RPMI8226 (cell line): ENCODE data around the gene RNASE13.

Experiments
- DNase-seq: peaks from one replicate; pipeline ENCODE4 v3.0.0-alpha.2; 2015

Gene RNASE13, protein sequence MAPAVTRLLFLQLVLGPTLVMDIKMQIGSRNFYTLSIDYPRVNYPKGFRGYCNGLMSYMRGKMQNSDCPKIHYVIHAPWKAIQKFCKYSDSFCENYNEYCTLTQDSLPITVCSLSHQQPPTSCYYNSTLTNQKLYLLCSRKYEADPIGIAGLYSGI

DNA sequence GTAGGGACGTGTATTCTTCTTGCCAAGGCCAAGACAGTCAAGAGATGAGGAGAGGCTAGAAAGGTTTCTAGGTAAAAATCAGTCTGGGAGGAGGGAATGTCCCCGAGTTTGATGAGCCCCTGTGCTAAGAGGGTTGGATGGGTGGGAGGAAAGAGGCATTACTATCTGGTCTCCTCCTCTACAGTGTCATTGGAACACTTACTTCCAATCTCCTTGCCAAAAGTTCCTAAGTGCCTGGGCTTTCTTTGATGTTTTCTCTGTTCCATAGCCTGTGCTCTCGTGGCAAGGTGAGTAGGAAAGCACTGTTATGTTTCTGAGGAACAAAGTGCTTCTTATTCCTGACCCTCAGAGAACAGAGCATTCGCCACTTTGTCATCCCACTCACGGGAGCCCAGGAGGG lies at the start of gene RNASE13:
RNASE13 (minus strand) TSS at position 101 of the 400 bp plus-strand sequence. CDS start 519 bp downstream, outside the sequence.
- DNase-seq, result no peak

DNA sequence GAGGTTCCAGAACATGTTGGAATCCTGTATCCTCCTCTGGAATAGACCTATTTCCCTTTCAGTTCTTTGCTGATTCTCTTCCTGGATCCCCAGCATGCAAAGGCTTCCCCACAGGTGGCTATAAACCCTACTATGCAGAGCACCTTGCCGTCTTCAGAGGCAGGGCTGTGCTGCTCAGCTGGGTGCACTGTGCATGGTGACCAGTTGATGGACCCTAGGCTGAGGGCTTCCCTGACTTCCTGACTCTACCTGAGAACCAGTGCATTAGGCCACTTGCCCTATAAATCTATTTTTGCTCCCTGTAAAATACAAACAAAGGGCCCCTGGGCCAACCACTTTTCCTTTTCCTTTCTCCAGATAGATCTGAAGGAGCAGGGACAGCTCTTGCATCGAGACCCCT lies 49.8 kb upstream of the RNASE13 start:
- no peak for DNase-seq

DNA sequence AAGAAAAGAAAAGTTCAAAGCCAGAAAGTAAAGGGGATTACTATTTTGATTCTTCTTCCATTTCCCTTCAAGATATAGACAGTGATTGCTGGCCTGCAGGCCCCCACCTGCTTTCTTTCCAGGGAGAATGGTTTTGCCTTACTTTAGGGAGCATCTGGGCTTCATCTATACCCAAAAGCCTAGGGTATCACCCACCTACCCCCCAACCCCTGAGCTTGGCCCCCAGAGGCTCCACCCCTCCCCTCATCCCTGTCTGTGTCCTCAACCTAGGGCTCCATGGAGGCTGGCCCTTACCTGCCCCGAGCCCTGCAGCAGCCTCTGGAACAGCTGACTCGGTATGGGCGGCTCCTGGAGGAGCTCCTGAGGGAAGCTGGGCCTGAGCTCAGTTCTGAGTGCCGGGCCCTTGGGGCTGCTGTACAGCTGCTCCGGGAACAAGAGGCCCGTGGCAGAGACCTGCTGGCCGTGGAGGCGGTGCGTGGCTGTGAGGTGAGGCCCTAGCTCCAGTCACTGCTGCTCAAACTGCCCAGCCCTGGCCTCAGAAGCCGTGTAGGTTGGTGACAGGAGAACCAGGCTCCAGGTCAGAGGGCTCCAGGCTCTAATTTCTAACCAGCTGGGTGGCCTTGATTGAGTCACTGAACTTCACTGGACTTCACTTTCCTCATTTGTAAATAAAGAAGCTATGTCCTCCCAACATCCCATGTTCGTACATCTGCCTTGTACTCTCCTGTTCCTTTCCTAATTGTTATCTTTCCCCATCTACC lies 49.1 kb upstream of the RNASE13 start:
- DNase-seq, result no peak

DNA sequence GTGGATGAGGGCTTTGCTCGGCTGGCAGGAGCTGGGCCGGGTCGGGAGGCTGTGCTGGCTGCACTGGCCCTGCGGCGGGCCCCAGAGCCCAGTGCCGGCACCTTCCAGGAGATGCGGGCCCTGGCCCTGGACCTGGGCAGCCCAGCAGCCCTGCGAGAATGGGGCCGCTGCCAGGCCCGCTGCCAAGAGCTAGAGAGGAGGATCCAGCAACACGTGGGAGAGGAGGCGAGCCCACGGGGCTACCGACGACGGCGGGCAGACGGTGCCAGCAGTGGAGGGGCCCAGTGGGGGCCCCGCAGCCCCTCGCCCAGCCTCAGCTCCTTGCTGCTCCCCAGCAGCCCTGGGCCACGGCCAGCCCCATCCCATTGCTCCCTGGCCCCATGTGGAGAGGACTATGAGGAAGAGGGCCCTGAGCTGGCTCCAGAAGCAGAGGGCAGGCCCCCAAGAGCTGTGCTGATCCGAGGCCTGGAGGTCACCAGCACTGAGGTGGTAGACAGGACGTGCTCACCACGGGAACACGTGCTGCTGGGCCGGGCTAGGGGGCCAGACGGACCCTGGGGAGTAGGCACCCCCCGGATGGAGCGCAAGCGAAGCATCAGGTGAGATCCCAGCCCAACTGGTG lies 47.0 kb upstream of the RNASE13 start:
- DNase-seq, result no peak

DNA sequence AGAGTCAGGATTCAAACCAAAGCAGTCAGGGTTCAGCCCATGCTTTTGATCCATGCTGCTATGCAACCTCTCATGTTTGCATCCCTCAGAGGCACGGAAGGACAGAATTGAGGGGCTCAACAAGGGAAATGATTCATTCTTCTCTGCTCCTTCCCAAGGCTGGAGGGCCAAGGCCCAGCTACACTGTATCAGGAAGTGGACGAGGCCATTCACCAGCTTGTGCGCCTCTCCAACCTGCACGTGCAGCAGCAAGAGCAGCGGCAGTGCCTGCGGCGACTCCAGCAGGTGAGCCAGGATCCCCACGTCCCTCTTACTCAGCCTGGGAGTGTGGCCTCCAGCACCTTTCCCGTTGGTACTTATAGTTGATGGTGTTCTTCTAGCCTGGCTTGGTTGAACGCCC lies 44.1 kb upstream of the RNASE13 start:
- no peak for DNase-seq

DNA sequence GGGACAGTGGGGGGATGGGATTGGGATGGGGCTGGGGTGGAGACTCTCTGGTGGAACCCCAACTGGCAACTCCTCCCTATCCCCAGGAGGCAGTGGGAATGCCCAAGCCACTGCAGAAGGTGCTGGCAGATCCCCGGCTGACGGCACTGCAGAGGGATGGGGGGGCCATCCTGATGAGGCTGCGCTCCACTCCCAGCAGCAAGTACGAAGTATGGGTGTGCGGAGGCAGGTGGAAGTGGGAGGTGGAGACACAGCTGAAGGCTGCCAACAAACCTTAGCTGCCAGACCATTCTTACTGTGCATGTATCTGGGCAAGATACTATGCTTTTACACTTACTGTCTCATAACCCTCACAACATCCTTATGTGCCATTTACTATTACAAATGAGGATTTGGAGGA lies 43.7 kb upstream of the RNASE13 start:
- DNase-seq, result no peak

DNA sequence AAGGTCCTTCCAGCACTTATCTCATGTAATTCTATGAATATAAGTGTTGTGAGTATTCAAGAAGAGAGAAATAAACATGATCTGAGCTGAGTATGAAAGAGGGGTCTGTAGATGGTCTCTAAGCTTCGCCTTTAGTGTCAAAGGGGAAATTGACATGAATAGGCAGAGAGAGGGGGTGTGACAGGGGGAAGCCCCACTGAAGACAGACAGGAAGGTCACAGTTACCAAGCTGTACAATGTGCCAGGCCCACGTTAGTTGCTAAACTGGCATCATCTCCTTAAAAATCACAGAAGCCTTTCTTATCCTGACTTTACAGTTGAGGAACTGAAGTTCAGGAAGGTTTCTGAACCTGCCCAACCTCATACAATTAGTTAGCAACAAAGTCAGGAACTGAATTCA lies 43.1 kb upstream of the RNASE13 start:
- DNase-seq, result no peak

DNA sequence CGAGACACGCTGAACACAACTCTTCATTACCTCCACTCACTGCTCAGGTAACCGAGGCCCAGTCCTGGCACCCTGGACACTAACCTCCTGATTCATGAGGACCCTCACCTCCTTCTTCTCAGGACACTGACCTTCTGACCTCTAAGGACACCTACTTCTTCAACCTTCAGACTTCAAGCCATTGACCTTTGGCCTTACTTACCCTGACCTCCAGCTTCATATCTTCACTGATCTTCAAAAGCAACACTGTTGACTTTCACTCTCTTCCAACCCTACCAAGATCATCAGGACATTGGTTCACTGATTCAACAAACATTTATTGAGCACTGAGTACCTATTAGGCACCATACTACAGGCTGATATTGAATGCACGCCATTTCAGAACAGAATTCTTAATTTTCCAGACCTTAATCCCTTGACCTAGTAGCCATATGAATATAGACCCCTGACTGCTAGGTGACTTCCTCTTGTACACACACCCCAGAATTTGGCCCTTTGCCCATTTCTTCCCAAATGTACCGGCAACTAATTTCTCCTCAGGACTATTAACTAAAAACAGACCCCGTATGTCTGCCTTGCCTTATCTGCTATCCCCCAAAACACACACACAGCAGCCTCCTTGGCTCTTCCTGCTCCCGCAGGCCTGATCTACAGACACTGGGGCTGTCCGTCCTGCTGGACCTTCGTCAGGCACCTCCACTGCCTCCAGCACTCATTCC lies 41.3 kb upstream of the RNASE13 start:
- no peak for DNase-seq

DNA sequence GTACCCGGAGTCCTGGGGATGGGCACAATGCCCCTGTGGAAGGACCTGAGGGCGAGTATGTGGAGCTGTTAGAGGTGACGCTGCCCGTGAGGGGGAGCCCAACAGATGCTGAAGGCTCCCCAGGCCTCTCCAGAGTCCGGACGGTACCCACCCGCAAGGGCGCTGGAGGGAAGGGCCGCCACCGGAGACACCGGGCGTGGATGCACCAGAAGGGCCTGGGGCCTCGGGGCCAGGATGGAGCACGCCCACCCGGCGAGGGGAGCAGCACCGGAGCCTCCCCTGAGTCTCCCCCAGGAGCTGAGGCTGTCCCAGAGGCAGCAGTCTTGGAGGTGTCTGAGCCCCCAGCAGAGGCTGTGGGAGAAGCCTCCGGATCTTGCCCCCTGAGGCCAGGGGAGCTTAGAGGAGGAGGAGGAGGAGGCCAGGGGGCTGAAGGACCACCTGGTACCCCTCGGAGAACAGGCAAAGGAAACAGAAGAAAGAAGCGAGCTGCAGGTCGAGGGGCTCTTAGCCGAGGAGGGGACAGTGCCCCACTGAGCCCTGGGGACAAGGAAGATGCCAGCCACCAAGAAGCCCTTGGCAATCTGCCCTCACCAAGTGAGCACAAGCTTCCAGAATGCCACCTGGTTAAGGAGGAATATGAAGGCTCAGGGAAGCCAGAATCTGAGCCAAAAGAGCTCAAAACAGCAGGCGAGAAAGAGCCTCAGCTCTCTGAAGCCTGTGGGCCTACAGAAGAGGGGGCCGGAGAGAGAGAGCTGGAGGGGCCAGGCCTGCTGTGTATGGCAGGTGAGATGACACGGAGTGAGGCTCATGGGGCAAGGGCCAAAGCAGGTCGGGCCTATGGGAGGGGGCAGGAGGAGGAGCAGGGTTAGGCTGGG lies 40.0 kb upstream of the RNASE13 start:
- no peak for DNase-seq

DNA sequence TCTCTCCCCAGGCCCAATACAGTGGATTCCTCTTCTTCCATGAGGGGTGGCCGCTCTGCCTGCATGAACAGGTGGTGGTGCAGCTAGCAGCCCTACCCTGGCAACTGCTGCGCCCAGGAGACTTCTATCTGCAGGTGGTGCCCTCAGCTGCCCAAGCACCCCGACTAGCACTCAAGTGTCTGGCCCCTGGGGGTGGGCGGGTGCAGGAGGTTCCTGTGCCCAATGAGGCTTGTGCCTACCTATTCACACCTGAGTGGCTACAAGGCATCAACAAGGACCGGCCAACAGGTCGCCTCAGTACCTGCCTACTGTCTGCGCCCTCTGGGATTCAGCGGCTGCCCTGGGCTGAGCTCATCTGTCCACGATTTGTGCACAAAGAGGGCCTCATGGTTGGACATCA lies 39.3 kb upstream of the RNASE13 start:
- no peak for DNase-seq

DNA sequence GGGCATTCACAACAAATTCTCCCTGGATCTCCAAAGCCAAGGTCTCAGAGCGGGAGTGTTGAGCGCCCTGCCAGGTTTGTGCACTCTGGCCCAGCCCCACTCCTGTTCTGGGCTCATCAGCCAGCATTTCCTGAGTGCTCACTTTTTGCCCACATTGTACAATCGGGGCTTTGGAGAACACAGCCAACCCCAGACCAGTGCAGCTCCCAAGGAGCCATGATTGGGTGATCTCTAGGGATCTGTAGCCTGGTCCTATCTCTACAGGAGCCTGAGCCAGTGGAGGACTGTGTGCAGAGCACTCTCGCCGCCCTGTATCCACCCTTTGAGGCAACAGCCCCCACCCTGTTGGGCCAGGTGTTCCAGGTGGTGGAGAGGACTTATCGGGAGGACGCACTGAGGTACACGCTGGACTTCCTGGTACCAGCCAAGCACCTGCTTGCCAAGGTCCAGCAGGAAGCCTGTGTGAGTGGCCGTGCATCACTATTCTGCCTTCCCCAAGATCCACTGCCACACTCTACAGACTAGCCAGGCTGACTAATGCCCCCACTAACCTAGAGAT lies 38.3 kb upstream of the RNASE13 start:
- DNase-seq, result no peak

DNA sequence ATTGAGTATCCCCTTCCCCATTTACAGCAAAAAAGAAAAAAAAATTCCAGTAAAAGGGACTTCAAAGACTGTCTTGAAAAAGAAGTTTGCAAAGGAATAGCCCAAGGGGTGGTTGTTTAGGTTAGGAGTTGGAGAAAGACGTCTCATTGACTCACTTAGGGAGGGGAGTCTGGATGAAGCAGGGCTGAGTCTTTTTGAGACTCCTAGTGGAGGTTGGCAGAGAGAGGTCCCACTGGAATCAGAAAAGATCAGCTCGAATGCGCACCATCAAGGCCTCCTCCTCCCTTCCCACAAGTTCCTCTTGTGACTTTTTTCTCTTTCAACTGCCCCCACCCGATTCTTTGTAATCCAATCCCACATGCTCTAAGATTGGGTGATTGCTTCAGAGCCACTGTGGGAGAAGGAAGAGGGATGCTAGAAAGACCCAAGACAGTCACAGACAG lies 37.4 kb upstream of the RNASE13 start:
- no peak for DNase-seq

DNA sequence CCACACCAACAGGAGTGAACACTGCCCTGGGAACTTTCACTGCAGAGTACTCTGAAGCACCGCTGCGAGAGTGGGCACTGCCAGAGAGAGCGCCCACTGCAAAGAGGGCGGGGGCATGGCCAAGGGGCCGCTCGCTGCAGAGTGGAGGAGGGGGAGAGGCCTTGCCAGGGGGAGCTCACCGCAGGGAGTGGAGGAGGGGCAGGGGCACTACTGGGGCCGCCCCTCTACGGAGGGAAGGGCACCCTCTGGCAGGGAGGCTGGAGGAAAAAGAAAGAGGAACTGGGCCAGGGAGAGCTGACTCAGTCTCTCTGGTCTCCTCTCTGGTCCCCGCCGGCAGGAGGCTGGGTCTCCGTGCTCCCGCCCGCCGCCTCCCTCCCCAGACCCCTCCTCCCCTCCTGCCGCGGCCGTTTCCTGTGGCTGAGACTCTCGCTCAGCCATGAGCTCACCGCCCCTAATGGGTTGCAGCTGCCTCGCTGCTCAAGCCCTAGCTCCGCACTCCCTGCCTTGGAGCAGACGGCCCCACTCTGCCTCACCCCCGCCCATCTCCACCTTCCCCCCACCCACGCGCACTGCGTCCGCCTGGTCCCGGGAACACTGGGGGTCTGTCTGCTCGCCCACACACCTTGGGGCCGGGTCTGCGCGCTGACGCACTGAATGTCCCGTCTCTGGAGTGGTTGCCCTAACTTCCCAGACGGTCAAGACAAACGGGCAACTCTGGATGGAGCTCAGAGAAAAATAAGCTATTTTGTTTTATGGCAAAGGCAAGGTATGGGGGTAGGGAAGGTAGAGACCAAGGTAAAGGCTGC lies 36.8 kb upstream of the RNASE13 start:
- peak; percentile 93 for DNase-seq

DNA sequence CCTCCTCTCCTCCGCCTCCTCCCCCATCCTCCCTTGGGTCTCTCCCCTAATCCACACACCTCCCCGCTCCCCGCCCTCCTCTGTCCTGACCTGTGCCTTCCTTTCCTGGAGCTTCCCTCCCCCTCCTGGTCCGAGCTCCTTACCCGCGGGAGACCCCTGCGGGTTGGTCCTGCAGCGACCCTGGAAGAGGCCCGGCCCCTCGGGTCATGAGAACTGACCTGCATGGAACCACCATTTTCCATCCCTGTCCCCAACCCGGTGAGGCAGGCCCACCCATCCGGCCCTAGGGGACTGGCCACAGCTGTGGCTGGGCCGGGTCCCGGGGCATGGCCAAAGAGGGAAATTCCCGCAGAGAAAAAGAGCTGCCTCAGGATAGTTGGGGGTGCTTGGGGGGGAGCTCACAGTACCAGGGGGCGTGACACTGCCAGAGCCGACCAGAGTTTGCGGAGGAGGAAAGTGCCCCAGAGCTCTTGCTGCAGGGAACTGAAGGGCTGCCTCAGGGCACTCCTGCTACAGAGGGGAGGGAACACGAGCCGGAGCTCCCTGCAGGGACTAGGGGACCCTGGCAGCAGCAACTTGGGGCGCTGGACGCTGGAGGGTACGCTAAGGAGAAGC lies 36.1 kb upstream of the RNASE13 start:
- DNase-seq, result peak; percentile 46

DNA sequence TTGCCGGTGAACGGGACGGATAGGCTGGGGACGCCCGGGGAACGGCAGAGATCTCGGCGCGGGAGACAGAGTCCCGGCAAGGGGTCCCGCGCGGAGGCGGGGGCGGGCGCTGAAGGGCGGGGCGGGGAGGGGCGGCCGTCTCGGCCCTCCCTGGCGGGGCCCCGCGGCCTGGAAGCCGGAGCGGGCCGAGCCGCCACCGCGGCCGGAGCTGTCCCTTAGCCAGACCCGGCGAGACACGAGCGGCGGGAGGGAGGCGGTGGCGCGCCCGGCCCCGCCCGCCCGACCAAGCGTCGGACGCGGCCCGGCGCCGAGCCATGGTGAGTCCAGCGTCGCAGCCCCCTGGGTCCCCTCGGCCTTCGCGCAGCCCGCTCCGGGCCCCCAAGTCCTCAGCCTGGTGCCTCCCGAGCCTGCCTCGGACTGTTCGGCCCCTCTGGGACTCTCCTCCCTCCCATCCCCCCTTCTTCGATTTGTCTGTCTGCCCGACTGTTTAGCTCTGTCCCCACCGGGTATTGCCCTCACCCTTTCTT lies 35.5 kb upstream of the RNASE13 start, which contains the start of gene ARHGEF40:
ARHGEF40 (plus strand) TSS at position 222 of the 527 bp plus-strand sequence; CDS start at position 315, 93 bp downstream.
- DNase-seq, result peak; percentile 50

DNA sequence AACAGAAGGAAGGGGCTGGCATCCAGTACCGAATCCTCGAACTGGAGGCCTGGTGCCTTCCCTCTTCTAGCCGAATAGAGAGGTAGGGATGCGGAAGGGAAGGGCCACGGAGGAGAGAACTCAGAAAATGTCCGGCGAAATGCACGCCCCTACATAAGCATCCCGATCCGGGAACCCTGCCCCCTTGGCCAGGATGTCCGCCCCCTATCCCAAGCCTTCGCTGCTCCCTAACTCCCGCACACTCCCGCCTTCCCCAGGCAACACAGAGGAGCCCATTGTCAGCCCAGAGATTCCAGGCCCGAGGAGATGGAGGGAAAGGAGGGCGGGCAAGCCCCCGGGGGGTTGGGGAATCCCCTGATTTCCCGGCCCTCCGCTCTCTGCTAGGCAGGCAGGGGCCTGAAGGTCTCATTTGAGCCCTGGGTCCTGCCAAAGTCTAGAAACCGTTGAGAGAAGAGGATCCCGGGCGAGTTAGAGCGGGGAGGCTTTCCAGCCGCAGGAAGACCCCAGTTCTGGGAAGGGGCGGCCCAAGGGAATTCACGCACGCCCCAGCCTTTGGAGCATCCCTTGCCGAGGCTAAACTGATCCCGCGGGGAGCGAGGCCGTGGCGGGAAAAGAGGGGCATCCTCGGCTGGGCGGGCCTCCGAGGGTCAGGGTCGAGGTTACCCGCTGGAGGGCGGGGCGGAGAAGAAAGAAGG lies 34.9 kb upstream of the RNASE13 start:
- peak; percentile 11 for DNase-seq

DNA sequence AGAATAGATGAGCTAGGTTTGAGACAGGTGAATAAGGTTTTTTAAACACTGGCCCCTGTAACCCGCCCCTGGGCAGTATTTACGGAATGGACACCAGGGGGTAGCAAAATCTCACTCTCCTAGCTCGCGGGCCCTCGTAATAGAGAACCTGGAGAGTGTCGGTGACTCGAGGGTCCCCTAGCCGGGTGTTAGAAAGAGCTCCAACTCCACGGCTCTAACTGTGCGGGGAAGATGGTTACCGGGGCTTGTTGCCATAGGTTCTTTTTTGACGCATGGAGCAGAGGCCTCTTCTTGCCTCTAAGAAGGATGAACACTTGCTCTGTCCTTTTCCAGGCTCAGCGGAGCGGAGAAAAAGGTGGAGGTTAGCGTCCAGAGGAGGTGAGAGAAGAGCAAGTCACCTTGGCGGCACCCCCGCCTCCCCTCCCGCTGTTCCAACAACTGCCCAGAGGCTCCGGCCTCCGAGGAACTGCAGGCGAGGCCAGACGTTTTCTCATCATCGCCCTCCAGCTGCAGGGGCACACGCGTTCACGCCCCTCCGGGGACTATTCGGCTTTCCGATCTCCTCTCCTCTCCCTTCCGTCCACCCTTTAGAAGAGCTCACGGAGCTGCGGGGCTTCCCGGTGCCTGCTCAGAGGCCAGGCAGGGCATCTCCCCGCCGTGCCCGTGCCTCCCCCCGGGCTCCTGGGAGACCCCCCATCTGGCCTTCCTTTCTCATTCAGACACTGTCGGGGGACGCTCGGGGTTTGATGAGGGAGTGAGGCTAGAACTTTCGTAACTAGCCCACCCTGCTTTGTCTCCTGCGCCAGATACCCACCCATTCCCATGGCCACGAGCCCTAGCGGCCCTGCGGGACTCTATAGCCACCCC lies 34.1 kb upstream of the RNASE13 start:
- DNase-seq, result peak; percentile 65

DNA sequence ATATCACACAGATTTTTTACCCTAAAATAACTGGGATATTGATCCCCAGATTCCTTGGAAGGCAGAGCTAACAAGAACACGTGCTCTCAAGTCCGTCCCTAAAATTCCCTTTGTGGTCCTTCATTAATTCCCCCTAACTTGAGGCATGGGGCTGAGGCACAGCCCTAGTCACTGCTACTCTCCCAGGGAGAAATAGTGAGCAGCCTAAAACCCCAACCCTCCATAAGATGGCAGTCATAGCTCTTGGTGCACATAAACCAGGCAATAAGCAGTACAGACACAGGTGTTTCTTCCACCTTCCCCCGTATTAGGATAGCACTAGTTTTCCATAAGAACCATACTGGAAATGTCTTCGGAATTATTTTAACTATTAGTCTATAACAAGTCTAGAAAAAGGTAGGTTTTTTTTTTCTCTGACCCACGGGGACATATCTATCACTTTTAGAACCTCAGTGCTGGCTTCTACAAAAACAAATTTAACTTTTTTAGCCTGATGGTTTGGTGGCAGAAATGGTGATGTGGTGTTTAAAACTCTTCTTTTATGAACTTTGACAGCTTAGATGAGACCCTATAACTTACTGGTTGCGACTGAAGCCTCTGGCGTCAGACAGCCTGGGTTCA lies 32.4 kb upstream of the RNASE13 start:
- peak; percentile 28 for DNase-seq
